NCI-H2227 treated with DMSO at 0.1 percent for 48 hours (cell line): ENCODE results near the gene RSRP1.
"Not testable (repeated sequence)": the region's sequence is repeated elsewhere in the genome, so short reads cannot be mapped to it uniquely, and the experiment has no call there.

Source experiments
- DNase-seq: peaks from one replicate; lab custom pipeline; 2025; lab: John Stamatoyannopoulos, UW

RSRP1 gene

DNA sequence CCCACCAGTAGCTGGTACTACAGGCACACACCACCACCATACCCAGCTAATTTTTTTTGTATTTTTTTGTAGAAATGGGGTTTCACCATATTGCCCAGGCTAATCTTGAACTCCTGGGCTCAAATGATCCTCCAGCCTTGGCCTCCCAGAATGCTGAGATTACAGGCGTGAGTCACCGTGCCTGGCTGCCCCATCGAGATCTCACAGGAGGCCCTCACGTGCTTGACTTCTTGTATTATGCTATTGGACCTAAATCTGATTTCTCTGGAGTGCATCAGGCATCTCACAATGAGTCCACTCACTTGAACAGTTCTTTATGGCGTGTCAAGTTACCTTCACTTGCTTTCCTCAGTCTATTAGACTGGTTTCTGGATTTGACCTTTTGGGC, 9.3 kb upstream of the RSRP1 start:
- no peak for DNase-seq

DNA sequence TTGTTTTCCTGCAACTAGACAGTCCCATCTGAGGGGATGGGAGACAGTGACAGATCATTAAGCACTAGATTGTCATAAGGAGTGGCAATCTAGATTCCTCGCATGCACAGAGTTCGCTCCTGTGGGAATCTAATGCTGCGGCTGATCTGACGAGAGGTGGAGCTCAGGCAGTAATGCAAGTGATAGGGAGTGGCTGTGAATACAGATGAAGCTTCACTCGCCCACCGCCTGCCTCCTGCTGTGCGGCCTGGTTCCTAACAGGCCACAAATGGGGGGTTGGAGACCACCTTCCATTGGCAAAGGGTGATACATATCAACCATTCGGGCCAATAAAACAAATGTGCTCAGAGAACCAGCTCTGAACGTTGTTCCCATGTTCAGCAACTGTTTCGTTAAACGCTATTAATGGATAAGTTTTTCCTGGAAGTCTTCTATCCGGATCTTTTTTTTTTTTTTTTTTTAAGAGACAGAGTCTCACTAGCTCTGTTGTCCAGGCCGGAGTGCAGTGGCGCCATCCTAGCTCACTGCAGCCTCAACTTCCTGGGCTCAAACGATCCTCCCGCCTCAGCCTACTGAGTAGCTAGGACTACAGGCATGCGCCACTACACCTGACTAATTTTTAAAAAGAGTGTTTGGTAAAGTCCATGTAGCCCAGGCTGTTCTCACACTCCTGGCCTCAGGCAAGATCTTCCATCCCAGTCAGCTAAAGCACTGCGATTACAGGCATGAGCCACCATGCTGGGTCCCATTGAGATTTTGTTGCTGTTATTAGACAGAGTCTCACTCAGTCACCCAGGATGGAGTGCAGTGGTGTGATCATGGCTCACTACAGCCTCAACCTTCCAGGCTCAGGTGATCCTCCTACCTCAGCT, 8.7 kb upstream of the RSRP1 start:
- no peak for DNase-seq

DNA sequence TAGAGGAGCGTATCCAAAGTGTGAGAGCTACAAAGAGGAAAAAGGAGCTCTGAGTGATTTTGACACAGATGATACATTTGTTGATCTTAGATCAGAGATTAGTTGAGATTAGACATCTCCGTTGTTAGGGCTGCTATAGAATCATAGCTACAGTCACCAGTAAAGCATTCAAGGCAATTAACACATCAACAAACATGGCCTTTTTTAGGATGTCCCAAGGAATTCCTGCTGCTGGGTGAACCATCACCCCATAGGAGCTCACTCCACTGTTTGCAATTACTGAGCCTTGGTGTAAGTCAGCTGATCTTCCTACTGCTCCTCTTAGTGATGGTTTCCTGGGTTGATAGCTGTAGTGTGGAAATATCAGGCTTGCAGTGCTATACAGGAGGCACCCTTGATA, 6.7 kb upstream of the RSRP1 start:
- DNase-seq = no peak

DNA sequence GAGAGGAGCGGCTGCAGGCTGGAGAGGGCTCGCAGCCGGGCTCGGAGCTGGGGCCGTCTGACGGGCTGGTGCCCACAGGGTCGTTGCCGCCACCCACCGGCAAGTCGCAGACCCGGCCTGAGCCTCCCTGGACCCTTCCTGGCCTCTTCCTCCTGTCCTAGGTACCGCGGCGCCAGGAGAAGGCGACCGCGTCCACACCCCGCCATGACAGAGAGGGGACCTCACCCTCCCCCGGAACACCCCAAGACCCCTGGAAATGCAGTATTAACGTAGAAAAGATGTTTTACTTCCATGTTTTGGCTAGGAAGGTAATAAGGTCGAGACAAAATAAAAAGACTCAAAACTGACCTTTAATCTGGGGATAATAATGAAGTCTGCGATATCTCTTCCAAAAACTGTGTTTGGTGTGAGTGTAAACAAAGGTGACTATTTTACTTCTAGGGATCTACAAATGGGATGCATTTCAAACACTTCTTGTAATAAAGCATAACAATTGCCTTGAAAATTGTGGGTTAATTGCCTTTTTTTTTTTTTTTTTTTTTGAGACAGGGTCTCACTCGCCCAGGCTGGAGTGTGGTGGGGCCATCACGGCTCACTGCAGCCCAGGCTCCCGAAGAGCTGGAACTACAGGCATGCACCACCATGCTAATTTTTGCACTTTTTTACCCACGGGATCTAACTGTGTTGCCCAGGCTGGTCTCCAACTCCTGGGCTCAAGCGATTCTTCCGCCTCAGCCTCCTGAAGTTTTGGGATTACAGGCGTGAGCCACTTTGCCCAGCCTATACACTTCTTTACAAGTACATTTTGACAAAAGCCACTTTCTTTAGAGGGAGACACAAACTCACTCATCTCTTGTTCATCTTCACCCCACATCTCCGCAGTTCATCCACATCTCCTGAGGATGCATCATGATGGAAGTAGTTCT, 838 bp upstream of the RSRP1 start:
- DNase-seq = no peak

DNA sequence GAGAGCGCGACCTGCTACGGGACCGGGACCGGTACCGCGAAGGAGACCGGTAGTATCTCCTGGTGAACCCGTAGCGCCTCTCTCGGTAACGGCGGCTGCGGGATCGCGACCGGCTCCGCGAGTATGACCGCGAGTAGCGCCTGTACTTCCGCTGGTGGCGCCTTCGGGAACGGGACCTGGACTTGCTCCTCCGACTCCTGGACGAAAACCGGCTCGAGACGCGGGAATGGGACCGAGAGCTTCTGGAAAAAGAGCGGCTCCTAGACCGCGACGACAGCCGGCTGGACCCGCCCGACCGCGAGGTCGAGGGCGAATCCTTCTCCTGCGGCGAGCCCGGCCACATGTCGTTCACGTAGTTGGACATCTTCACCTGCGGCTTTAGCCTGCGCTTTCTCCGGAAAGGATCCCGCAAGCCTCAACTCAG, 642 bp downstream of the RSRP1 start:
- no peak for DNase-seq

DNA sequence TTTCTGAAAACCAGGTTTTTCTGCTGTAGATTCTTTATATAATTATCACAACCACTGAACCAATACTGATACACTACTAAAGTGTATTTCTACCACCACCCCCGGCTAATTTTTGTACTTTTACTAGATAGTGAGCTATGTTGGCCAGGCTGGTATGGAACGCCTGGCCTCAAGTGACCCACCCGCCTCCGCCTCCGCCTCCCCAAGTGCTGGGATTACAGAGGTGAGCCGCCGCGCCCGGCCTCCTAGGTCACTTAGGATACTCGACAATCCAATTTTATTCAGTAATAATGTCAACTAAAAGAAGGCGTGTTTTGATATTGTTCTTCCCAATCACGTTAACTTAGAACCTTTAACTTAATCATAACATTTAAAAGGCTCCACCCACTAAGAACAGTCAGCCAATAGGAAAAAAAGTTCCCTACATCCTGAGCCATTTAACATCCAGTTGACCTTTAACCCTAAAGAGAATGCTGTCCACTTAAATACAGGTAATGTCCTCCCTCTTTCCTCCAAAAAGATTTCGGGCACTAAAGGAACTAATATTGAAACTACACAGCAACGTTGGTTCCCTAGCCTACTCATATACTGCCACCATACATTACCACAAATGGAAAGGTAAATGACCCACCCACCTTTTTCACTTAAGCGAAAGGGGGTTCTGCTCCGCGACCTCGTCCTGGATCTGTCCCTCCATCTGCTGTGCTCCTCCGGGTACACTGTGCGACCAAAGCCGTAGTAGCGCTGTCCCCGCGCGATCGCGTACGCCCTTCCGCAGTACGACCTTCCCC, 1.2 kb downstream of the RSRP1 start:
- DNase-seq = peak; percentile 44

DNA sequence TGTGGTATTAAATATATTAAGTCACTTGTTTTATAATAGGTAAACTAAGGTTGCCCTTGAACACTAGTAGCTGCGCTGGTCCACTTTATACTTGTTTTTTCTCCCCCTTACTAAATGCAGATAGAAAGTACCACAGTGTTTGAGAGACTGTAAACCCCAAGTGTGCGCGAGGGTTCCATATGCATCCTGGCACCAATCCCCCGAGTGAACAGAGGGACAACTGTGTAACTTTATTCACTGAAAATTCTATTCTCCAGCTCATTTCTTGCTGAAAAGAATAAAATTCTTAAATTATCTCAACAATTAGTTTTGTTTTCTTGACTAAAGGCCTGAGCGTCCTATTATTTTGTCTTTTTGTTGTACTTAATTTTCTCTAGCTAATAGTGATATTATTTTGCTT, 1.9 kb downstream of the RSRP1 start:
- no peak for DNase-seq

DNA sequence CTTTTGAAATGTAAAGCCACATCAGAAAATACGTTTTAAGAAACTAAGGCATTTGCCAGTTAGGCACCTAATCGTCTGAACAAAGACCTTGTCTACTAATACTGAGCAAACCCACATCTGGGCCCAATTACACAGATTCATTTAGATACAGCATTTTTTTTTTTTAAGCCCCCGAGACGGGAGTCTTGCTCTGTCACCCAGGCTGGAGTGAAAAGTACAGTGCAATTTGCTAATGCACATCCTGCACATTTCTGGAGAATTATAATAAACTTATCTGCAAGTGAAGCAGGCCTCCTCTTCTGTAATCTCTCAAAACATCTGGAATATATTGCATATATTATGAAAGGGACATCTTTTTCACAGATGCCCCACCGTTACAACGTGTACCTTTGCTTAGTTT, 3.3 kb downstream of the RSRP1 start:
- DNase-seq = no peak

DNA sequence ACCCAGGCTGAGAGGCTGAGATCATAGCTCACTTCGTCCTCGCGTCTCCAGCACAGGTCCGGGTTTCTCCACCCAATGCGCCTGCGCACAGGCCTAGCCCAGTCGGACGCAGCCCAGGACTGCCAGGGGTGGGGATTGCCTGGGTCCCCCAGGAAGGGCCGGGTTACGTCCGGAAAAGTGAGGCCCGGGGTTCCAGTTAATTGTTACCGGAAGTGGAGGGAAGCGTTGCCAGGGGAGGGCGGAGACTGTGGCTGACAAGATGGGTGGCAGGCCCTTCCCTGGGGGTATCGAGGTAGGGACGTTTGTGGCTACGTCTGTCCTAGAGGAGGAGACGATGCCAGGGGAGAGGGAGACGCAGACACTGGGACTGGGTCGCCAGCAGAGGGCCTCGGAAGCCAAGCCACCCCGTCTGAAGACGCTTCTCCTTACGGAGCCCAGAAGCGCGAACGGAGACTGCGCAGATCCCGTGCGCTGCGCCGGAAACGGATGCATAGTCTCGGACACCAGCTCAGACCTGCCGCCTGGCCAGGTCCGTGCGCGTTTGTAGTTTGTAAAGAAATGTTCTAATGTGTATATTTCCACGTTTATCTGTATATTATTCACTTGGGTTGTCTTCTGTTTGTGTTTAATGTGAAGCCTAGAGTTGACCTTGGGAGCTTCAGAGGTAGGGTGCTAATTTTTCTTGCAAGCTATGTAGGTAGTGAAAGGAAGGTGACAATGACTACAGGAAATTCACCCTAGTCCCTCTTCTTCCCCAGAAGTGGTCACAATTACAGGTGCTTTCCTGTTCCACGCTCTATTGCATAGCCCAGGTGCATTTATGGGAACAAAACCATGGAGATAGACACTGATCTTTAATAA, 7.3 kb downstream of the RSRP1 start:
- DNase-seq = peak; percentile 91

DNA sequence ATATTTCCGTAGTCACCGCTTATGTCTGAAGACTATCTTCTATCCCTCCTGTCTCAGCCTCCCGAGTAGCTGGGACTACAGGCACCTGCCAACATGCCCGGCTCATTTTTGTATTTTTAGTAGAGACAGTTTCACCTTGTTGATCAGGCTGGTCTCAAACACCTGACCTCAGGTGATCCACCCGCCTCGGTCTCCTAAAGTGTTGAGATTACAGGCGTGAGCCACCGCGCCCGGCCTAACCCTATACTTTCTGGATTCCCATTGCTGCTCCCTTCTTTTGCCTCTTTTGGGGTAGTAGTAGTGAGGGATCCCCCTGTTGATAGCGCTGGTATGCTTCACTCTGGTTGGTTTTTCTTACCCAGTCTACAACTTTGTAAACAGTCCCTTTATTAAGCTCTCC, 9.2 kb downstream of the RSRP1 start:
- no peak for DNase-seq

DNA sequence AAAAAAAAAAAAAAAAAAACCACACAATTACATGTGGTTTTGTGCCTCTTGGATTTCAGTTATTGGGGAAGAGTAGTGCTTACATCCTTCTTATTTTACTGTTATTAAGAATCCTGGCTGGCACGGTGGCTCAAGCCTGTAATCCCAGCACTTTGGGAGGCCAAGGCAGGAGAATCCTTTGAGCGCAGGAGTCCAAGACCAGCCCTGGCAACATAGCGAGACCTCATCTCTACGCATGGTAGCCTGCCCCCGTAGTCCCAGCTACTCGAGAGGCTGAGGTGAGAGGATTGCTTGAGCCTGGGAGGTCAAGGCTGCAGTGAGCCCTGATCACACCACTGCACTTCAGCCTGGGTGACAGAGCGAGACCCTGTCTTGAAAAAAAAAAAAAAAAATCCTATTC, 11.0 kb downstream of the RSRP1 start:
- DNase-seq = not testable (repeated sequence)

DNA sequence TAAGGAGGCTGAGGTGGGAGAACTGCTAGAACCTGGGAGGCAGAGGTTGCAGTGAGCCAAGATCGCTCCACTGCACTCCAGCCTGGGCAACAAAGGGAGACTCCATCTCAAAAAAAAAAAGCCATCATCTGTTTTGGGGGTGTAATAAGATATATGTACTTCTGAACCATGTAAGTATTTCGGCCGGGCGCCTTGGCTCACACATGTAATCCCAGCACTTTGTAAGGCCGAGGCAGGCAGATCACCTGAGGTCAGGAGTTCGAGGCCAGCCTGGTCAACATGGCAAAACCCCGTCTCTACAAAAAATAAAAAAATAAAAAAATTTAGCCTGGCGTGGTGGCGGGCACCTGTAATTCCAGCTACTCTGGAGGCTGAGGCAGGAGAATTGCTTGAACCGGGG, 11.8 kb downstream of the RSRP1 start:
- DNase-seq = not testable (repeated sequence)

DNA sequence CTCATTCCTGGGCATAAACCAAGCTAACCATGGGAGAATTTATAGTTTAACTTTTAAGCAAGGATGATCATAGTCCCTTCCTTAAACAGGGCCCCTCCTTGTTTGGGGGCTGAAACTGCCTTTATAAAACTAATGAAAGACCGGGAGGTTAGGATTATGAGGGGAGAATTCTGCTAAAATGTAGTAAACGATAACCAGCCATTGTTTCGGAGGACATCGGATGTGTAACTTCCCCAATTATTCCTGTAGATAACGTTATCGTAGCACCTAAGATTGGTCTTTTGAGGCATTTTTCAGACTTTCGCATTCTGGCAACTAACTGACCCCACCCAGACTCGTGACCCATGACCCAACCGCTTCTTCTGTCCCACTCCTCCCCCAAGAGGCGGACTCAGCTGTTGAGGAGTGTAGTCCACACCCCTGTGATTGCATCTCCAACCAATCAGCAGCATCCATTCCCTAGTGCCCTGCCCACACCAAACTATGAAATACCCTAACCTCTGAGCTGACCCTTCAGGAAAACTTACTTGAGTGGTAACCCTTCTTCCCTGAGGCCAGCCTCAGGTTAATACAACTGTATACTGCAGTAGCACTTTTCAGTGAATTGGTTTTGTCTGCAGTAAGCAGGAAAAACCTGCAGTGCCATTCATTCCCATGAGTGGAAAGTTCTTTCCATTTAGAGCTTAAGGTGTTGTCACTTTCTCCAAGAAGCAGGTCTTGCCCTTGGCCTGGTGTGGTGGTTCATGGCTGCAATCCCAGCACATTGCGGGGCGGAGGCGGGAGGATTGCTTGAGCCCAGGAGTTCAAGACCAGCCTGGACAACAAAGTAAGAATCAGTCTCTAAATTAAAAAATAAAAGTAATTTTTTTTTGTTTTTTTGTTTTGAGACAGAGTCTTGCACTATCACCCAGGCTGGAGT, 14.1 kb downstream of the RSRP1 start:
- peak; percentile 69 for DNase-seq

DNA sequence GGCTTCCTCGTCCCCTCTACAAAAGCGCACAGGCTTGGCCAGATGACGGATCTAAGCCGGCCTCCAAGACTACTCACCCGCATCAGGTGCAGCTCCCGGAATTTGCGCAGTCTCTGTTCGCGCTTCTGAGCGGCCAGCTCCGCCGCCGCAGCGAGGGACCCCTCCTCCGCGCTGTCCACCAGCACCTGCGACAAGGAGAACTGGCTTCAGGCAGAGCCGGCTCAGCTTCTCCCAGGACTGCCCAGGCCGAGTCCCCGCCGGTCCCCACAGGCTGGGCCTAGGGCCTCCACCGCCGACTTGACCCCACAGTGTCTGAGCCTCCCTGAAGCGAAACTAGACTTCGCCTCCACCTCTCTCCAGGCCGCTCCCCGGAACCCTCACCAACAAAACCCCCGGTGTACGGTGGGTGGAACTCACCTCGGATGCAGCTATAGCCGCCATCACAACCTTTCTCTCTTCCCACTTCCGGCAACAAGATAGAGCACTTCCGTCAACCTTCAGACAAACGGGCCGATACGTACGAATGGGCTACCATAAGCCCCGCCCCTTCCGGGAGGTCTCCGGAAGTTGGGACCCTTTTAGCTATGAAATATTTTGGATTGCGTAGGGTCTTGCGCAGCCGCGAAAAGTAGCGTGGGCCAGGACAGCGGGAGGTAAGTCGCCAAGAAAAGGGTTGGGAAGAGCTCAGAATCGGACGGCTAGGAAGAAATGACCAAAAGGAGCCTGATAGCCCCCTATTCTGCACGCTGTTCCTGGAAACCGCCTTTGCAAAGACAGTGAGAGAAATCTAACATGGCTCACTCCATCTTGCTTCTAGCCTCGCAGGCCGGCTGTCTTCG, 15.0 kb downstream of the RSRP1 start, which contains the start of gene SYF2:
TSS of gene SYF2 (minus strand) at position 476 of the 839 bp plus-strand sequence. CDS start at position 441, 35 bp downstream.
- DNase-seq = peak; percentile 96

DNA sequence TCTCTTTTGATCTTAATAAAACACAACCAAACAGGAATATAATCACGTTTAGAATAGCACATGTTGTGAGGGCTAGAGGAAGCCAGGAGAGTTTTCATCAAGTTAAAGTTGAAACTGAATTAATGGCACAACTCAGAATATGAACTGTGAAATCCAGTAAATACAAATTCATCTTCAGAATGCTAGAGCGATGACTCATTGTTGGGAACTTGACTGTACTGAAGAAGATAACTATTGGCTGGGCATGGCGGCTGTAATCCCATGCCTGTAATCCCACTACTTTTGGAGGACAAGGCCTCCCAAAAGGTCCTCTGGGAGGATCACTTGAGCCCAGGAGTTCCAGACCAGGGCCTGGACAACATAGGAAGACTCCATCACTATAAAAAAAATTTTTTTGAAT, 23.8 kb downstream of the RSRP1 start:
- DNase-seq = no peak

DNA sequence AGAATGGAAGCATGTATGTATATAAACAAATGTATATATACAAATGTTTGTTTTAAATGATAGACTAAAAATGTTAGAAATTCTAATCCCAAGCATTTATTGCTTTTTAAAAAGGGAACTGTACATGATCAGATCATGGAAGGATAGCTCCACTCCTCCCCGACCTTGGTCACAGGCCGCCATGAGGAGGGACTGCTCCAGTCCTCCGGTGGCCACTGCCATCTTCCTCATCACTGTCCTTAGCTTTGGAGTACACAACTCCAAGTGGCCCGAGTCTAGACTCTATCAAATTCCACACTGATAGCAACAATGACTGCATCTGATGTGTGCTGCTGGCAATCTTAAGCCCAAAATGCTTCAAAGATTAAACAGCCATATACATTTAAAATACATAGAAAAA, 24.6 kb downstream of the RSRP1 start:
- no peak for DNase-seq

DNA sequence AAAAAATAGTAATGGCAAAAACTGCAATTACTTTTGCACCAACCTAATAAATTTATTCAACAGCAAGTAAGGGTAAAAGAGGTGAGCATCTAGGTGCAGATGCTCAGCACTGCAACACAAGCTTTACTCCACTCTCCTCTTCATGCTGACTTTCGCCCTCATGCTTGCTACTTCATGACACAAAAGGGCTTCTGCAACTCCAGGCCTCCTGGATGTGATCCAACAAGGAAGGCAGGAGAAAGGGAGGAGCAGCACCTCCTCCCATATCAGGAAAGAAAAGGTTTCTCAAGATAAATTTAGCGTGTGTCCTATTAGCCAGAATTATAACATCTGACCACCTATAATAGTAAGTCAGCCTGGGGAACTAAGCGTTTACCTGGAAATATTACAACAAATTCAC, 26.6 kb downstream of the RSRP1 start:
- no peak for DNase-seq

DNA sequence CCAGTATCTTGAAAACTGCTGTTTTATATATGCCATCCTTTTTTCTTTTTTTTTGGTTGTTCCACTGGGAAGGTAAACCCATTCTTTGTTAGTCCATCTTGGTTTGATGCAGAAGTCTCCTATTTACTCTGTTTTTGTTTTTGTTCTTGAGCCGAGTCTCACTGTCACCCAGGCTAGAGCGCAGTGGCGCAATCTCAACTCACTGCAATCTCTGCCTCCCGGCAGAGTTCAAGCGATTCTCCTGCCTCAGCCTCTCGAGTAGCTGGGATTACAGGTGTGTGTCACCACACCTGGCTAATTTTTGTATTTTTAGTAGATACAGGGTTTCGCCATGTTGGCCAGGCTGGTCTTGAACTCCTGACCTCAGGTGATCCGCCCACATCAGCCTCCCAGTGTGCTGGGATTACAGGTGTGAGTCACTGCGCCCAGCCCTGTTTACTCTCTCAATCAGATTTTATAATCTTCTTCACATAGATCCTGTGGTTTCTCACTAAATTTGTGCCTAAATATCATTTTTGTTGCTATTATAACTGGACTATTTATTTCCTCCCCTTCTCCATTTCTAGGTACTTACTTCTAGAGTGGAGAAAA, 27.5 kb downstream of the RSRP1 start:
- no peak for DNase-seq
